Stimulated activated CD4-positive, alpha-beta T cell treated with anti-CD3 and anti-CD28 coated beads, Interleukin-1b, Interleukin-23, amount 100 ng/mL, for 4 hours (primary cell): ENCODE results near the gene ANXA4.
"Not testable (repeated sequence)": the region's sequence is repeated elsewhere in the genome, so short reads cannot be mapped to it uniquely, and the experiment has no call there.

ENCODE experiments used
- DNase-seq, 2 donors: peaks; one replicate each; pipeline ENCODE4 v3.0.0-alpha.2; 2020; ENCODE audit warnings: low read depth in 2 of 2

The ANXA4 gene

GRCh38 chr2:69804416-69804815, 62.5 kb downstream of the ANXA4 start:
- DNase-seq = no peak

GRCh38 chr2:69805887-69806286, 64.0 kb downstream of the ANXA4 start:
- DNase-seq = no peak

GRCh38 chr2:69807821-69808540, 66.0 kb downstream of the ANXA4 start:
- no peak for DNase-seq

GRCh38 chr2:69810550-69810949, 68.6 kb downstream of the ANXA4 start:
- no peak for DNase-seq

GRCh38 chr2:69811018-69811417, 69.1 kb downstream of the ANXA4 start:
- no peak for DNase-seq

- DNase-seq = no peak
Measured at GRCh38 chr2:69811591-69811990, 69.7 kb downstream of the ANXA4 start.

- no peak for DNase-seq
Measured at GRCh38 chr2:69815717-69816116, 73.8 kb downstream of the ANXA4 start.

- DNase-seq = peak; percentile 18 to 62
Measured at GRCh38 chr2:69816923-69817542, 75.1 kb downstream of the ANXA4 start.

- DNase-seq = no peak
Measured at GRCh38 chr2:69817729-69818501, 76.0 kb downstream of the ANXA4 start.

GRCh38 chr2:69827796-69828540, 86.0 kb downstream of the ANXA4 start:
- no peak for DNase-seq

- DNase-seq = no peak
Measured at GRCh38 chr2:69828938-69829255, 87.0 kb downstream of the ANXA4 start.

- DNase-seq = peak; percentile 98 to 99
Measured at GRCh38 chr2:69829256-69830044, 87.5 kb downstream of the ANXA4 start, which contains the start of gene GMCL1. TSS of gene GMCL1 (plus strand) at chr2:69829660. CDS start at chr2:69829893, 233 bp downstream.

GRCh38 chr2:69830045-69830905, 88.3 kb downstream of the ANXA4 start:
- DNase-seq = peak; percentile 3 to 18

GRCh38 chr2:69830906-69831241, 88.9 kb downstream of the ANXA4 start:
- DNase-seq = not testable (repeated sequence)

- no peak for DNase-seq
Measured at GRCh38 chr2:69831354-69831905, 89.5 kb downstream of the ANXA4 start.

GRCh38 chr2:69833752-69834151, 91.8 kb downstream of the ANXA4 start:
- DNase-seq = no peak

GRCh38 chr2:69835666-69836065, 93.7 kb downstream of the ANXA4 start:
- DNase-seq = no peak

GRCh38 chr2:69836316-69836715, 94.4 kb downstream of the ANXA4 start:
- DNase-seq = no peak

- DNase-seq = no peak
Measured at GRCh38 chr2:69837533-69837932, 95.6 kb downstream of the ANXA4 start.

GRCh38 chr2:69843993-69844392, 102.1 kb downstream of the ANXA4 start:
- DNase-seq = no peak
